GM19025 (cell line): ENCODE data around the gene STIMATE.

ENCODE experiments used
- ATAC-seq: cut with Tn5 transposase; IDR thresholded peaks from one replicate; pipeline ENCODE4 v1.9.1; 2021; ENCODE audit warnings: mild to moderate bottlenecking, low read depth, moderate library complexity; ENCODE audit not compliant: unreplicated experiment

Gene STIMATE

GRCh38 chr3:52872245-52872644 is 25.1 kb downstream of the STIMATE start:
- no peak for ATAC-seq

GRCh38 chr3:52871761-52872160 is 25.6 kb downstream of the STIMATE start:
- no peak for ATAC-seq

- ATAC-seq: no peak
These were observed 26.9 kb downstream of the STIMATE start for GRCh38 chr3:52870471-52870870.

- ATAC-seq: no peak
These were observed 30.9 kb downstream of the STIMATE start for GRCh38 chr3:52866427-52866826.

GRCh38 chr3:52865994-52866393 is 31.4 kb downstream of the STIMATE start:
- no peak for ATAC-seq

GRCh38 chr3:52860424-52860768 is 37.0 kb downstream of the STIMATE start:
- no peak for ATAC-seq

GRCh38 chr3:52859686-52860423 is 37.5 kb downstream of the STIMATE start:
- ATAC-seq: no peak

GRCh38 chr3:52857864-52858263 is 39.5 kb downstream of the STIMATE start:
- no peak for ATAC-seq

GRCh38 chr3:52857133-52857532 is 40.2 kb downstream of the STIMATE start:
- no peak for ATAC-seq

GRCh38 chr3:52856666-52857065 is 40.7 kb downstream of the STIMATE start:
- no peak for ATAC-seq

GRCh38 chr3:52854013-52854412 is 43.3 kb downstream of the STIMATE start:
- ATAC-seq: no peak

GRCh38 chr3:52852419-52852818 is 44.9 kb downstream of the STIMATE start:
- ATAC-seq: no peak

- no peak for ATAC-seq
These were observed 46.0 kb downstream of the STIMATE start for GRCh38 chr3:52851348-52851747.

GRCh38 chr3:52849656-52850055 is 47.7 kb downstream of the STIMATE start:
- ATAC-seq: no peak

- no peak for ATAC-seq
These were observed 48.7 kb downstream of the STIMATE start for GRCh38 chr3:52848617-52849016.

GRCh38 chr3:52847726-52848125 is 49.6 kb downstream of the STIMATE start:
- no peak for ATAC-seq

- ATAC-seq: no peak
These were observed 50.1 kb downstream of the STIMATE start for GRCh38 chr3:52847241-52847640.

- ATAC-seq: no peak
These were observed 50.8 kb downstream of the STIMATE start for GRCh38 chr3:52846432-52846965.

GRCh38 chr3:52845691-52846431 is 51.5 kb downstream of the STIMATE start:
- ATAC-seq: no peak

- no peak for ATAC-seq
These were observed 52.2 kb downstream of the STIMATE start for GRCh38 chr3:52845157-52845556.

- no peak for ATAC-seq
These were observed 52.9 kb downstream of the STIMATE start for GRCh38 chr3:52844290-52844975.
